GM18508 (cell line): ENCODE data around the gene APOL5.
"Not testable (repeated sequence)": the region's sequence is repeated elsewhere in the genome, so short reads cannot be mapped to it uniquely, and the experiment has no call there.

Experiments used
- ATAC-seq: cut with Tn5 transposase; IDR thresholded peaks from one replicate; pipeline ENCODE4 v1.9.1; 2021; ENCODE audit warnings: moderate number of reproducible peaks; ENCODE audit not compliant: insufficient read depth, unreplicated experiment

Gene APOL5

GRCh38 chr22:35708917-35709316 lies 8.8 kb upstream of the APOL5 start:
- no peak for ATAC-seq

DNA sequence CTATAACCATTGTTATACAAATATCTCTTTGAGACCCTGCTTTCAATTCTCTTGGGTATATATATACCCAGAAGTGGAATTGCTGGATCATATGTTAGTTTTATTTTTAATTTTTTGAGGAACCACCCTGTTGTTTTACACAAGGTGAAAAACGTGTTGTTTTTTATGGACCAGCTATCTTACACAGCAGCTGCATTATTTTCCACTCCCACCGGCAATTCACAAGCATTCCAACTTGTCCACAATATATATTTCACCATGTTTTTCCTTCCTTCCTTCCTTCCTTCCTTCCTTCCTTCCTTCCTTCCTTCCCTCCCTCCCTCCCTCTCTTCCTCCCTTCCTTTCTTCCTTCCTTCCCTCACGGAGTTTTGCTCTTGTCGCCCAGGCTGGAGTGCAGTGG lies 6.3 kb upstream of the APOL5 start:
- ATAC-seq = no peak

DNA sequence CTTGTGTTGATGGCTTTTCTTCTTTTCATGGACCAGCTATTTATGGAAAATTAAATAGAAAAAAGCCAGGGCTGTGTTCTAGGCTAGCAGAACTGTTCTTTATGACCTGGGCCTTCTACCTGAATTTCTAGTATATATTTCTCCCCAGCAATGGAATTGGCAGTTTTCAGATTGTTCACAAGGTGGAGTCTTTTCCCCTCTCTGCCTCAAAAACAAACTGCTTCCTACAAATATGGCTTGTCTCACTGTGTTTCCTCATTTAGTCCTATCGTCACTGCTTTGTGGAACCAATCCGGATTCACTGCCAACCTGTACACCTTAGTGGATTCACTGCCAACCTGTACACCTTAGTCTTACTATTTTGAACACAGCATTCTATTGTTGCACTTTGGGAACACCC lies 5.0 kb upstream of the APOL5 start:
- ATAC-seq = no peak

- ATAC-seq = no peak
Observed at GRCh38 chr22:35719212-35719875, 1.7 kb downstream of the APOL5 start.

DNA sequence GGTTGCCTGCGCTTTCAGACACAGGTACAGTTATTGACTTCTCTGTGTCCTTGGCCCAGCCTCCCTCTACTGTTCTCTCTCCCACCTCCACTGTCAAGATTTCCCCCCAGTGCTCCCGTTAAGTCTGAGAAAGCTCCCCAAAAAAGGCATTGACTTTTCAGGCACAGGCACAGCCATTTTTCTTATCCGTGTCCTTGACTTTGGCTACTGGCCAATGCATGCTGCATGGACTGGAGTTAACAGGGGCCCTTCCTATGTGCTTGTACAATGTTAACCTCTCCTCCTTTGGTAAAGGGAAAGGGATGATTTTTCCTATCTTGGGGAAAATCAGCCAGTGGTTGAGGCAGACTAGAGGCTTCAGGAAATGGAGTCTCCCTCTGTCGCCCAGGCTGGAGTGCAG lies 4.3 kb downstream of the APOL5 start:
- no peak for ATAC-seq

GRCh38 chr22:35725521-35725920 lies 7.8 kb downstream of the APOL5 start:
- no peak for ATAC-seq

DNA sequence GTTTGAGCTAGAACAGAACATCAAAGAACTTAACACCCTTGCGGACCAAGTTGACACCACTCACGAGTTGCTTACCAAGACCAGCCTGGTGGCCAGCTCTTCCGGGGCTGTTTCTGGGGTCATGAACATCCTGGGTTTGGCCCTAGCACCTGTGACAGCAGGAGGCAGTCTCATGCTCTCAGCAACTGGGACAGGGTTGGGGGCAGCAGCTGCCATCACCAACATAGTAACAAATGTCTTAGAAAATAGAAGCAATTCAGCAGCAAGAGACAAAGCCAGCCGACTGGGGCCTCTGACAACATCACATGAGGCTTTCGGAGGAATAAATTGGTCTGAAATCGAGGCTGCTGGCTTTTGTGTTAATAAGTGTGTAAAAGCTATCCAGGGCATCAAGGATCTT lies 8.7 kb downstream of the APOL5 start:
- no peak for ATAC-seq

DNA sequence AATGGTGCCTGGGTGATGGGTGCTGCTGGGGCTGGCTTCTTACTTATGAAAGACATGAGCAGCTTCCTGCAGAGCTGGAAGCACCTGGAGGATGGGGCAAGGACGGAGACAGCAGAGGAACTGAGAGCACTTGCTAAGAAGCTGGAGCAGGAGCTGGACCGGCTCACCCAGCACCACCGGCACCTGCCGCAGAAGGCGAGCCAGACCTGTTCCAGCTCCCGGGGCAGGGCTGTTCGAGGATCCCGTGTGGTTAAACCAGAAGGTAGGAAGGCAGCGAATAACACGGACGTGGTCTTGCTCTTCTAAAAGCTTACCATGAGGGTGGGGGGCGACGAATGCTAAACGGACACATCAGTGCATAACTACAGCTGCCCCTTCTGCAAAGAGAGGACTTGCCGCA lies 9.3 kb downstream of the APOL5 start:
- ATAC-seq = no peak

- no peak for ATAC-seq
Observed at GRCh38 chr22:35727436-35727835, 9.8 kb downstream of the APOL5 start.

DNA sequence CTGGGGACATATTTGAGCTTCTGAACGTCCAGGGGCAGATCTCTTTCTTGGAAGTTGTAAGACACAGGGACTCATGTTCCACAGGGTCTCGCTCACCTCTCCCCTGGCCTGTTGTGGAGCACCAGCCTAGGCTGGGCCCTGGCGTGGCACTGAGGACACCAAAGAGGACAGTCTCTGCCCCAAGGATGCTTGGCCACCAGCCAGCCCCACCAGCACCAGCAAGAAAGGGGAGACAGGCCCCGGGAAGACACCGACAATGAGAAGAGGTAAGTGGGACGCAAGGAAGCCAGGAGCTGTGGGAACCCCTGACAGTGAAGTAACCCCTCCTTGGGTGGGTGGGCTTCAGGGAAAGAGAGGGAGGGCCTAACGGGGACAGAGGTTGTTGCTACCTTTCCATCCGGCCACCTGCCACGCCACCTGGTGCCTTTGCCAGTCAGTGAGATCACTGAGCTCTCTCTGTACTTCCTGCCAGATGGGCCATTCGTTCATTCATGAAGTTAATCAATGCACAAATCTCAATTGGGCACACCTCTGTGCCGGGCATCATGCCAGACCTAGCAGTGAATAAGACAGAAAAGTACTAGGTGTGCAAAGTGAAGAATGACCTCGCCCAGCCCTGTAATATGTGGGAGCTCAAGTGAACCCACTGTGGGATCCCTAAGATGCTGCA lies 11.1 kb downstream of the APOL5 start:
- no peak for ATAC-seq

DNA sequence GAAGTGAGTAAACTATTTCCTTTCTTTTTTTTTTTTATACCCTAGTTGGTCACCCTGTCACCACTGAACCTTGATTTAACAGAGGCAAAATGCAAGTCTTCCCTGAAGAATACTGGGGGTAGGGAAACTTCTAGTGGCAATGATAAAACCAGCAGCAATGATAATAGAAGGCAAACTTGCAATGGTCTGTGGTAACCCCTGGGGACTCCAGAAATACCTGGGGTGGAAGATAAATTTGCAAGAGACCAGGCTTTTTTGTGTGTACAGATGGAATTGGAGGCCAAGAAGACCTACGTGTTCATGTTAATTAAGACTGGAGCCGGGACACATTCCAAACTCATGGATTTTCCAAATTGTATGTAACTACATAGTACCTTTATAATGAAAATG lies 11.6 kb downstream of the APOL5 start:
- ATAC-seq = no peak

GRCh38 chr22:35731321-35731720 lies 13.6 kb downstream of the APOL5 start:
- no peak for ATAC-seq

GRCh38 chr22:35732116-35732515 lies 14.4 kb downstream of the APOL5 start:
- no peak for ATAC-seq

GRCh38 chr22:35733036-35733435 lies 15.4 kb downstream of the APOL5 start:
- no peak for ATAC-seq

DNA sequence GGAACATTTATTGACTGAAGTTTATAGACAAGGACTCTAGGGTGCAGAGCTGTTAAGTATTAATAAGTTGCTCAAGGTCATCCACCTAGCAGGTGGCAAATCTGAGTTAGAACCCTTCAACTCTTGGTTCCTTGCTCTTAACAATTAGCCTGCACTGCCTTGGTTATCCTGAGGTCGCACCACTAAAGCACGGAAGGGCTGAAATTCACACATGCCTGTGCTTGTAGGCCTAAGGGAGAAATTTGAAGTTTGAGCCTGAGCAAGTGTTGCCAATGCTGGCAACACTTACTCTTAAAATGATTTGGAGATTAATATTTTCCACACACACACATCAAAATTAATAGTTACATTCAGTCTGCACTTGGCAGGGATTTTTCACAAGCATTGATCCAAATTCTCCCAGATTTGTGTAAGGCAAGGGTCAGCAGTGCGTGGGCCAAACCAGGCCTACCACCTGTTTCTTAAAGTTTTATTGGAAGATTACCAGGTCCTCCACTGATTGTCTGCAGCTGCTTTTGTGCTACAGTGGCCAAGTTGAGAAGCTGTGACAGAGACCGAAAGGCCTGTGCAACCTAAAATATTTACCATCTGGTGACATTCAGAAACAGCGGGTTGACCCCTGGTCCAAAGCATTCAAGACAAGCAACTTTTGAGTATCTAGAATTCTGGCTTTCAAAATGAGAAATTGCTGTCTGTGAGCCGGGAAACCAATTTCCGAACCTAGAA lies 16.3 kb downstream of the APOL5 start:
- ATAC-seq = no peak

DNA sequence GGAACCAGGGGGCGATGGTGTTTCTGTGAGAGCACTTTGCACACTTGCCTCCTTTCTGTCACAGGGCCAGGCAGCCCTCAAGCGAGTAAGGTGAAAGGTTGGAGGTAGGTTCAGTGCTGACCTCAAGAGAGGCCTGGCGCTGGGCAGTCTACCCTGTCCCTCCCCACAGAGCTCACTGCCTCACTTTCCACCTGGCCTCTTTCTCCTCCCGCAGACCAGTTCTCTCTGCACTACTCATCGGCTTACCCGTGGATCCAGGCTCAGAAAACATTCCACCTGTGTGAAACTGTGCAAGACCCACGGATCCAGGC lies 16.8 kb downstream of the APOL5 start:
- no peak for ATAC-seq

GRCh38 chr22:35735542-35735941 lies 17.9 kb downstream of the APOL5 start:
- no peak for ATAC-seq

- no peak for ATAC-seq
Observed at GRCh38 chr22:35736166-35736565, 18.5 kb downstream of the APOL5 start.

GRCh38 chr22:35736701-35737100 lies 19.0 kb downstream of the APOL5 start:
- no peak for ATAC-seq

GRCh38 chr22:35737886-35738285 lies 20.2 kb downstream of the APOL5 start:
- ATAC-seq = not testable (repeated sequence)

- no peak for ATAC-seq
Observed at GRCh38 chr22:35739076-35739930, 21.6 kb downstream of the APOL5 start.
